Endothelial cell of umbilical vein (primary cell): ENCODE results near the gene ZDHHC14. TPM values are rescaled to one million over a fixed set of nuclear protein-coding genes. Genes with fewer than 3 reads are reported as not detected.

Experiments used
- BruUV-seq: library from RNA; stranded (reverse); fragments of 400-500 nt; replicated peaks from 2 replicates; lab custom pipeline; 2021; lab: Mats Ljungman, UMichigan
- CTCF ChIA-PET: fragments of 300-600, 350-600 bp; sonication (Branson Sonifier 250); formaldehyde crosslinking; loops from one replicate; lab custom pipeline; 2021; ENCODE audit warnings: antibody characterized with exemption, inconsistent platforms; lab: Charles Lee
- POLR2A ChIA-PET: fragments of 300-600, 350-600 bp; sonication (Branson Sonifier 250); formaldehyde crosslinking; loops from one replicate; lab custom pipeline; 2021; ENCODE audit warnings: antibody characterized with exemption, inconsistent platforms; lab: Charles Lee
- DNase-seq: peaks from one replicate; pipeline ENCODE4 v3.0.0-alpha.2; 2011; ENCODE audit warnings: low read depth, low spot score
- FAIRE-seq: peaks from 2 replicates; lab custom pipeline; 2011; peaks lifted over from hg19 to GRCh38; lab: Jason Lieb, UNC
- H2AFZ ChIP-seq: 2 replicates; pipeline ENCODE4 v1.6.0; 2012; ENCODE audit warnings: low read depth, low read length, control low read depth, inconsistent platforms
- H3K27ac ChIP-seq: 2 replicates; pipeline ENCODE4 v1.5.1; 2011; ENCODE audit warnings: low read depth, mild to moderate bottlenecking, control low read depth, low read length, moderate library complexity; ENCODE audit not compliant: insufficient read depth
- H3K27me3 ChIP-seq, 2 experiments: 2 replicates each; pipeline versions ENCODE4 v1.6.0 to v1.6.1; 2011; ENCODE audit warnings: low read length in 2 of 2, mixed read lengths in 1 of 2; ENCODE audit not compliant: control insufficient read depth in 2 of 2, insufficient read depth in 2 of 2
- H3K36me3 ChIP-seq, 2 experiments: 2 replicates in 1 of 2; 3 replicates in 1 of 2; pipeline ENCODE4 v1.5.1; 2011; ENCODE audit warnings: low read length in 2 of 2, mild to moderate bottlenecking in 1 of 2, moderate library complexity in 1 of 2; ENCODE audit not compliant: control insufficient read depth in 2 of 2, insufficient read depth in 2 of 2; ENCODE audit errors: extremely low read depth in 1 of 2
- H3K4me1 ChIP-seq: 3 replicates; pipeline ENCODE4 v1.5.1; 2011; ENCODE audit warnings: mild to moderate bottlenecking, low read length; ENCODE audit not compliant: control insufficient read depth, insufficient read depth; ENCODE audit errors: extremely low read depth
- H3K4me2 ChIP-seq: 2 replicates; pipeline ENCODE4 v1.6.1; 2011; ENCODE audit warnings: low read length, control low read depth, mixed read lengths; ENCODE audit not compliant: insufficient read depth
- H3K4me3 ChIP-seq, 3 experiments: fragments of 200-600 bp in 1 of 3; sonication (generic), shearing (Covaris generic) in 1 of 3; replicated peaks in 1 of 3; 2 replicates each; pipeline ENCODE4 v1.5.1; 2011 to 2016; ENCODE audit warnings: control low read depth in 3 of 3, low read length in 3 of 3, mild to moderate bottlenecking in 2 of 3, inconsistent platforms in 1 of 3, low read depth in 1 of 3, moderate library complexity in 1 of 3; ENCODE audit not compliant: insufficient read depth in 1 of 3
- H3K79me2 ChIP-seq: 2 replicates; pipeline ENCODE4 v1.6.0; 2012; ENCODE audit warnings: low read length, inconsistent platforms; ENCODE audit not compliant: control insufficient read depth, insufficient read depth
- H3K9ac ChIP-seq: replicated peaks from 2 replicates; pipeline ENCODE3; 2011; ENCODE audit warnings: low read length, control low read depth; ENCODE audit not compliant: insufficient read depth; ENCODE audit errors: extremely low read depth
- H3K9me1 ChIP-seq: replicated peaks from 3 replicates; pipeline ENCODE4 v1.6.0; 2011; ENCODE audit warnings: mild to moderate bottlenecking, low read length; ENCODE audit not compliant: control insufficient read depth, insufficient read depth; ENCODE audit errors: extremely low read depth
- H3K9me3 ChIP-seq: replicated peaks from 2 replicates; pipeline ENCODE4 v1.5.1; 2012; ENCODE audit warnings: low read length, inconsistent platforms; ENCODE audit not compliant: control insufficient read depth, insufficient read depth
- H4K20me1 ChIP-seq: replicated peaks from 2 replicates; pipeline ENCODE3; 2011; ENCODE audit warnings: mild to moderate bottlenecking, low read length; ENCODE audit not compliant: control insufficient read depth, insufficient read depth; ENCODE audit errors: extremely low read depth
- CTCF ChIP-seq, 2 donors: IDR thresholded peaks; 1 replicate in 1 of 2; 2 replicates in 1 of 2; pipeline ENCODE4 v1.5.1; 2011; ENCODE audit warnings: low read length in 2 of 2, mild to moderate bottlenecking in 2 of 2, moderate library complexity in 2 of 2, control low read depth in 1 of 2, inconsistent platforms in 1 of 2, low read depth in 1 of 2; ENCODE audit not compliant: insufficient read depth in 1 of 2; ENCODE audit errors: extremely low read depth in 1 of 2
- EZH2 ChIP-seq: IDR thresholded peaks from 2 replicates; pipeline ENCODE4 v1.6.1; 2012; ENCODE audit warnings: borderline replicate concordance, low read depth, mild to moderate bottlenecking, moderate library complexity, low read length, inconsistent platforms; ENCODE audit not compliant: severe bottlenecking
- FOS ChIP-seq: IDR thresholded peaks from 2 replicates; pipeline ENCODE4 v1.6.1; 2011; ENCODE audit warnings: mild to moderate bottlenecking, low read length, moderate library complexity, borderline replicate concordance; ENCODE audit not compliant: insufficient read depth
- GATA2 ChIP-seq: IDR thresholded peaks from 2 replicates; pipeline ENCODE4 v1.7.0; 2011; ENCODE audit warnings: low read depth, mild to moderate bottlenecking, moderate library complexity, mixed read lengths, low read length; ENCODE audit not compliant: insufficient read length, insufficient read depth
- JUN ChIP-seq: IDR thresholded peaks from 2 replicates; pipeline ENCODE4 v1.6.1; 2011; ENCODE audit warnings: borderline replicate concordance, low read depth; ENCODE audit not compliant: insufficient read length, insufficient read depth
- MAX ChIP-seq: IDR thresholded peaks from 2 replicates; pipeline ENCODE4 v1.6.1; 2011; ENCODE audit not compliant: insufficient read depth, insufficient read length
- MYC ChIP-seq: IDR thresholded peaks from one replicate; pipeline ENCODE4 v1.6.1; 2011; ENCODE audit warnings: mild to moderate bottlenecking, low read depth, low read length
- POLR2A ChIP-seq: IDR thresholded peaks from 2 replicates; pipeline ENCODE4 v1.6.1; 2012; ENCODE audit warnings: low read depth, mild to moderate bottlenecking, control low read depth, low read length
- POLR2AphosphoS5 ChIP-seq: IDR thresholded peaks from 2 replicates; pipeline ENCODE4 v1.6.1; 2012; ENCODE audit warnings: low read depth, mild to moderate bottlenecking, control low read depth, low read length, moderate library complexity; ENCODE audit not compliant: insufficient read depth
- dilution Hi-C: fragments of 300-500 bp; cut with MboI; formaldehyde crosslinking; loops from one replicate; pipeline ENCODE4 v1.15.0; 2019; ENCODE audit warnings: low sequenced_read_pairs; ENCODE audit not compliant: extremely low pct_ligation_motif_present
- intact Hi-C: fragments of 100-400 bp; cut with micrococcal nuclease; formaldehyde crosslinking; loops from one replicate; pipeline ENCODE4 v1.10.0; 2022
- polyA plus RNA-seq, 4 experiments: library from polyadenylated mRNA; depleted of rRNA in 3 of 4; stranded (reverse) in 3 of 4; unstranded in 1 of 4; fragments of >200 nt; gene quantifications; 2 replicates each; pipeline versions ENCODE4 v1.2.1 to v1.2.3, GENCODE V29; 2011 to 2012; ENCODE audit warnings: missing spikeins in 1 of 4
- total RNA-seq: library from RNA; stranded (reverse); gene quantifications from 2 replicates; pipeline ENCODE4 v1.2.3, GENCODE V29; 2021

Gene ZDHHC14
- total and polyA plus RNA-seq, 2 donors (not counting 3 experiments of a cell fraction or from before 2014, with no cell fraction given), result 23.0 to 25.6 TPM

GRCh38 chr6:157486572-157486971 lies 105.6 kb downstream of the ZDHHC14 start:
- Histone ChIP-seq H3K79me2 (no peaks in the 10 kb centered on the region), H3K9me1 (no peaks in the 10 kb centered on the region), H3K9ac (no peak overlapping the region), H3K4me2 (no peak overlapping the region), H3K27me3 (no peaks in the 10 kb centered on the region), H3K4me1 (no peaks in the 10 kb centered on the region), H3K27ac (no peak overlapping the region), H4K20me1 (no peaks in the 10 kb centered on the region), H3K36me3 (no peaks in the 10 kb centered on the region), H3K9me3 (no peaks in the 10 kb centered on the region), H3K4me3 (no peak overlapping the region), H2AFZ (no peak overlapping the region)
- DNase-seq, result no peak
- TF ChIP-seq GATA2 (no peak), MAX (no peak)
- BruUV-seq, result no TSS peak
- CTCF ChIA-PET, result no interaction called here
- POLR2A ChIA-PET, result interaction anchor here (0.6 kb wide), 1 partner anchor 92 kb away, joined by 10 read pairs; no protein-coding TSS in a partner anchor
- no peak for FAIRE-seq
- dilution Hi-C loops, result no loop called here
- intact Hi-C loops, result no loop called here

GRCh38 chr6:157487110-157487773 lies 106.3 kb downstream of the ZDHHC14 start:
- Histone ChIP-seq H3K9ac (no peak overlapping the region), H3K4me2 (no peak overlapping the region), H3K27ac (no peak overlapping the region), H4K20me1 (no peaks in the 10 kb centered on the region), H3K27me3 (no peaks in the 10 kb centered on the region), H3K9me1 (no peaks in the 10 kb centered on the region), H2AFZ (no peak overlapping the region), H3K4me1 (no peaks in the 10 kb centered on the region), H3K79me2 (no peaks in the 10 kb centered on the region), H3K36me3 (no peaks in the 10 kb centered on the region), H3K4me3 (no peak overlapping the region), H3K9me3 (no peaks in the 10 kb centered on the region)
- DNase-seq (no peak), FAIRE-seq (no peak)
- ChIA-PET POLR2A (interaction anchor here (0.6 kb wide), 1 partner anchor 92 kb away, joined by 10 read pairs; no protein-coding TSS in a partner anchor), CTCF (interaction anchor here (1.2 kb wide), 1 partner anchor 108 kb away, joined by 3 read pairs; no protein-coding TSS in a partner anchor)
- intact Hi-C loops (no loop called here), dilution Hi-C loops (no loop called here)
- no TSS peak for BruUV-seq
- no peak for TF ChIP-seq POLR2AphosphoS5
- TF ChIP-seq CTCF (IDR thresholded peaks at IDR 0.05; ENCODE audit: extremely low read depth in 1 of 2, insufficient read depth in 1 of 2, low read depth in 1 of 2, low read length in 2 of 2), result no peak
- no peak for TF ChIP-seq FOS
- no peak for TF ChIP-seq MAX
- no peak for TF ChIP-seq POLR2A
- TF ChIP-seq GATA2, result no peak
- TF ChIP-seq EZH2, result no peak
- TF ChIP-seq JUN, result no peak
- no peak for TF ChIP-seq MYC
